NCI-H345 treated with DMSO at 0.1 percent for 48 hours (cell line): ENCODE data around the gene CAMKK2.
A peak's percentile ranks its signal among the peaks of the same experiment; 100 is the strongest.
"Not testable (repeated sequence)": the region's sequence is repeated elsewhere in the genome, so short reads cannot be mapped to it uniquely, and the experiment has no call there.

Source experiments
- DNase-seq: peaks from one replicate; lab custom pipeline; 2025; ENCODE audit not compliant: unreplicated experiment; lab: John Stamatoyannopoulos, UW

The CAMKK2 gene

GRCh38 chr12:121226871-121227270 is 69.6 kb downstream of the CAMKK2 start:
- DNase-seq = not testable (repeated sequence)

- no peak for DNase-seq
Observed at GRCh38 chr12:121226399-121226798, 70.1 kb downstream of the CAMKK2 start.

- DNase-seq = no peak
Observed at GRCh38 chr12:121224591-121224990, 71.9 kb downstream of the CAMKK2 start.

GRCh38 chr12:121223292-121224285 is 72.9 kb downstream of the CAMKK2 start:
- DNase-seq = no peak

- DNase-seq = no peak
Observed at GRCh38 chr12:121222847-121223246, 73.7 kb downstream of the CAMKK2 start.

DNA sequence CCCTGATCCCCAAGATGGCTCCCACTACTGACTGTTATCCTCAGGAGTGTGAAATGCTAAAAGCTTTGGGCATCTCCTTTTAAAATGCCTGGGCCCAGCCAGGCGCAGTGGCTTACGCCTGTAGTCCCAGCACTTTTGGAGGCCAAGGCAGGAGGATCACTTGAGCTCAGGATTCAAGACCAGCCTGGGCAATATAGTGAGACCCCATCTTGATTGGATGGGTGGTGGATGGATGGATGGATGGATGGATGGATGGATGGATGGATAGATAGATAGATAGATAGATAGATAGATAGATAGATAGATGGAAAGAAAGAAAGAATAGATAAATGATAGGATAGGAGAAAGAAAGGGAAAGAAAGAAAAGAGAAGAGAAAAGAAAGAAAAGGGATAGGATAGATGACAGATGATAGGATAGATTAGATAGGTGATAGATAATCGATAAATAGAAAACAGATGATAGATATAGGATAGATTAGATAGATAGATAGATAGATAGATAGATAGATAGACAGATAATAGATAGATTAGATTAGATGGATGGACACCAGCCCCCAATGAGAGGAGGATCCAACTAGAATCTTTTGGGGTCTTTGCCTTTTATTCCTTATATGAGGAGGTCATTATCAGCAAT is 77.0 kb downstream of the CAMKK2 start:
- no peak for DNase-seq

DNA sequence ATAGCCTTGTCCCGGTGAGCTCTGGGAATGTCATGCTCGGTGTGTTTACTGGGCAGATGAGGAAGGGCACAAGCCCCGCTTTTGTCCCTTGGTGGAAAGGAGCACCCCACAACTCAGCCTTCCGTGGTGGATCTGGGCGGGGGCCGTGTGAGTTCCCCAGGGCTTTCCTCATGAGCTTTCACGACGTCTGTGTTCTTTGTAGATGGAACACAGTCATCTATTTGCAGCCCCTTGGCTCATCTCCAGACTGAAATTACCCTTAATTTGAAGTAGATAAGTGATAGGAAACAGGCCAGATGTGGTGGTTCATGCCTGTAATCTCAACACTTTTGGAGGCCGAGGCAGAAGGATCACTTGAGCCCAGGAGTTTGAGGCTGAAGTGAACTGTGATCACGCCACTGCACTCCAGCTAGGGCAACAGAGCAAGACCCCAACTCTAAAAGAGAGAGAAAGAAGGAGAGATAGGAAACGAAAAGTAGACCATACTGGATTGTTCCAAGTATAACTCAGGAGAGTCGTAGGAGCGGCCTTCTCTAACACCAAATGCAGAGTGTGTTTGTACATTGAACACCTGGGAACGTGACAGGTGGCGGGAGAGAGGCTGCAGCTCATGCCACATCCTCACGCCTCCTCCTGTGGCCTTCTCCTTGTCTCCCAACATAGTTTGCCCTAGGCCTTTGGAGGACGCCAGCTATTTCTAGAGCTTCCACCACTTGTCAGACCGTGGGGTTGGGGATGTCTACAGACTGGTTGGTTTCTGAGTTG is 77.7 kb downstream of the CAMKK2 start:
- no peak for DNase-seq

DNA sequence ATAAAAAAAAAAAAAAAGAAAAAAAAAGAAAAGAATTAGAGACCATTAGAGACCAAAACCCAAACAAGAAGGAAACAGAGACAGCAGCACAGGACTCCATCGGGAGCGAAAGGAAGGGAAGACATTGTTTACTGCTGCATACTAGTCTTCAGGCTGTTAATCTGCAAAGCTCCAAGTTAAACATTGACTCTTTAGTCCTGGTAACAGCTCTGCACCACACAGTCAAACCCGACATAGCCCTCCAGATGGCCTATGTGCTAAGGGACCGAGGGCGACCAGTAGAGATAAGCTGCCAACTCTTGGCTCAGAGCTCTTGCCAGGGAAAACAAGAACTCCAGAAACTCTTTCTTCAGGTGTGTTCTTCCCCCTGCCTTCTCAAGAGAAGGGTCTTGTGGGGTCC is 78.7 kb downstream of the CAMKK2 start:
- DNase-seq = no peak

GRCh38 chr12:121217063-121217462 is 79.4 kb downstream of the CAMKK2 start:
- DNase-seq = no peak

- no peak for DNase-seq
Observed at GRCh38 chr12:121216102-121216501, 80.4 kb downstream of the CAMKK2 start.

DNA sequence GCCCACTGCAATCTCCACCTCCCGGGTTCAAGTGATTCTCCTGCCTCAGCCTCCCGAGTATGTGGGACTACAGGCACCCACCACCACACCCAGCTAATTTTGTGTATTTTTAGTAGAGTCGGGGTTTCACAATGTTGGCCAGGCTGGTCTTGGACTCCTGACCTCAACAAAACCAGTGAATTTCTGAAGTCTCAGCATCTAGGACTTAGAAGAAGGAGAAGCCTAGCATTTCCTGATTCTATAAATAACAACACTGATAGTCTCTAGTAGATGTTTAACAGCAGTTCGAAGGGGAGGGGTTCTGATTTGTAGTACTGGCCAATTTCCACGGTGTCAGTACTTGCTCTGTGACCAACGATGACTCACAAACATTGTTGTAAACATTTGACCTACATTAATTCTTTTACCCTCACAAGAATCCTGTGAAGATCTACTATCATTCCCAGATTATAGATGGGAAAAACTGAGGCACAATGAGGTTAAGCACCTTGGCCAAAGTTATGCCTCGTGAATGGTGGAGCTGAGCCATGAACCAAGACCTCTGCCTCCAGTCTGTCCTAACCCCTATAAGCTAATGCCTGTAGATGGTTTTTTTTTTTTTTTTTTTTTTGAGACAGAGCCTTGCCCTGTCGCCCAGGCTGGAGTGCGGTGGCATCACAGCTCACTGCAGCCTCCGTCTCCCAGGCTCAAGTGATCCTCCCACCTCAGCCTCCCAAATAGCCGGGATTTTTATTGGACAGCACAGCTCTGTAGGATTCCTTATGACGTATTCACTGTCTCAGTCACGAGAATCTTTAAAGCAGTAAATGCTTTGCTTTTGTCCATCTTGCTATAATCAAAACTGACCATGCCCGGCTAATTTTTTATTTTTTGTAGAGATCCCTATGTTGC is 81.4 kb downstream of the CAMKK2 start:
- no peak for DNase-seq

DNA sequence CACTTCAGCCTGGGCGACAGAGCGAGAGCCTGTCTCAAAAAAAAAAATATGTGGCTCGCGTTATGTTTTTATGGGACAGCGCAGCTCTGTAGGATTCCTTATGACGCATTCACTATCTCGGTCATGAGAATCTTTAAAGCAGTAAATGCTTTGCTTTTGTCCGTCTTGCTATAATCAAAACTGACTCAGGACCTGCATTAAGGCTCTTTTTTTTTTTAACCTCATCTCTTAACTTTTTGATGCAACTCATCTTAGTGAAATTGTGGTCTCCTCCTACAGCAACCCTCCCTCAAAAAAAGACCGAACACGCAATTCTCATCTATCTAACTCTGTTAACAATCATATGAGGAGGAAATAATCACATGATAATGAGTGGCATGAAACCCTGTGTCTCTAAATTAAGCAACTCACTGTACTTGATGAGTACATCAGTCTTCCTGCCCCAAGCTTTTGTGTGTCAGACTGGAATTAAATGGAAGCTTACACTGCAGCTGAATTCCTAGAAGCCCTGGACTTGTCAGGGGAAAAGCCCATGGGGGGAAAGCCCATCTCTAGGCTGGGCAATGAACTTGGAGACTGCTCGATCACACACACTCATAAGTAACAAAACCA is 82.2 kb downstream of the CAMKK2 start:
- DNase-seq = no peak

DNA sequence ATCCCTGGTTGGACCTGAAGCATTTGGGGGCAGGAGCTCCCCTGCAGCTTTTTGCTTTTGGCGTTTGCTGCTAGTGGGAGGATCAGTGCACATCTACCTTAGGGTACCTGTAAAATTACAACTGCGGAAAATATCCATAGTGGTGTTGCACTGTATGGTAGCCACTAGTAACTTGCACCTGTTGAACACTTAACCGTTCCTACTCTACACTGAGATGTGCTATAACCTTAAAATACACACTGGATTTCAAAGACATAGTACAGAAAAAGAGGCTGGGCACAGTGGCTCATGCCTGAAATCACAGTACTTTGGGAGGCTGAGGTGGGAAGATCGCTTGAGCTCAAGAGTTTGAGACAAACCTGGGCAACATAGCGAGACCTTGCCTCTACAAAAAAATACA is 83.6 kb downstream of the CAMKK2 start:
- DNase-seq = no peak

DNA sequence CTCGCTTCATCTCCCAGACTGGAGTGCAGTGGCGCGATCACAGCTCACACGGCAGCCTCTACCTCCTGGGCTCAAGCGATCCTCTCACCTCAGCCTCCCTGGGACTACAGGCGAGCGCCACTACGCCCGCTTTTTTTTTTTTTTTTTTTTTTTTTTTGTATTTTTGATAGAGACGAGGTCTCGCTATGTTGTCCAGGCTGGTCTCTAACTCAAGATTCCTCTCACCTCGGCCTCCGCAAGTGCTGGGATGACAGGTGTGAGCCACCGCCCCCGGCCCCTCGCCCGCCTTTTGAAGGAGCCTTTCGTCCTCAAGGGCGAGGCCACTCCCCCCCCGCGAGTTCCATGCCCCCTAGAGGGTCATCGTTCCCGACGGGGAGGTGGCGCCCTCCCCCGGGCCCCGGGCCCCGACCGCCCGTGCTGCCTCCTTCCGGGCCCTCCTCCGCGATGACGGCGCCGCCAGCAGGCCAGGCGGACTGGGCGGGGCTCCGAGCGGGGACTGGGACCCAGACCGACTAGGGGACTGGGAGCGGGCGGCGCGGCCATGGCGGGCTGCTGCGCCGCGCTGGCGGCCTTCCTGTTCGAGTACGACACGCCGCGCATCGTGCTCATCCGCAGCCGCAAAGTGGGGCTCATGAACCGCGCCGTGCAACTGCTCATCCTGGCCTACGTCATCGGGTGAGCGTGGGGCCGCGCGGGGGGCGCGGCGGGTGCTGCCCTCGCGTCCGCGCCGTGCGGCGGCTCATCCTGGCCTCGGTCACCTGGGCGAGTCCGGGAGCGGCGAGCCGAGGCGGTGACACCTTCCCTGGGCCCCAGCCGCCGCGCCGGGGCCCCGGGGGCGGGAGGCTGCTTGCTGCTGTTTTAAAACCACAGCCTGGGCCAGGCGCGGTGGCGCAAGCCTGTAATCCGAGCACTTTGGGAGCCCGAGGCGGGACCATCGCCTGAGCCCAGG is 86.6 kb downstream of the CAMKK2 start, which contains the start of gene P2RX4:
TSS of gene P2RX4 (plus strand) at position 506 of the 949 bp plus-strand sequence. CDS start at position 542, 36 bp downstream.
- DNase-seq = peak; percentile 28

GRCh38 chr12:121209221-121209620 is 87.3 kb downstream of the CAMKK2 start:
- no peak for DNase-seq

DNA sequence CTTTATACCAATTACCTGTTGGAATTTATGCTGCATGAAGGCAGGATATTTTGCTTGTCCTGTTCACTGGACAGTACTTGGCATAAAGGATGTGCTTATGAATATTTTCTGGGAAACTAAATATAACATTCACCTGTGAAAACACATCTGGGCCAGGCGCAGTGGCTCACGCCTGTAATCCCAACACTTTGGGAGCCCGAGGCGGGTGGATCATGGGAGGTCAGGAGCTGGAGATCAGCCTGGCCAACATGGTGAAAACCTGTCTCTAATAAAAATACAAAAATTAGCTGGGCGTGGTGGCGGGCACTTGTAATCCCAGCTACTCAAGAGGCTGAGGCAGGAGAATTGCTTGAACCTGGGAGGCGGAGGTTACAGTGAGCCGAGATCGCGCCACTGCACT is 87.9 kb downstream of the CAMKK2 start:
- DNase-seq = not testable (repeated sequence)

DNA sequence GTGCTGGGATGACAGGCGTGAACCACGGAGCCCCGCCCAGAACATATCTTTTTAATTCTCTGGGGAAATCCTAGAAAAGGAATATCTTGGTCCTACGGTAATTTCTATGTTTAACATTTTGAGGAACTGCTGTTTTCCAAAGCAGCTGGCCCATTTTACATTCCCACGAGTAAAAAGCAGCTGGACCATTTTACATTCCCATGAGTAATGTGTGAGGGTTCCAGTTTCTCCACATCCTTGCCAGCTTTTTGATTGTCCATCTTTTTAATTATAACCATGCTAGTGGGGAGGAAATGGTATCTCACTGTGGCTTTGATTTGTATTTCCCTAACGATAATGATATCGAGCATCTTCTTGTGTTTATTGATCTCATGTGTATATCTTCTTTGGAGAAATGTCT is 91.0 kb downstream of the CAMKK2 start:
- DNase-seq = no peak

- no peak for DNase-seq
Observed at GRCh38 chr12:121203482-121203881, 93.0 kb downstream of the CAMKK2 start.
